Thymus (tissue), 11 donors: ENCODE data around the gene TTL. TPM values are rescaled to one million over a fixed set of nuclear protein-coding genes. Genes with fewer than 3 reads are reported as not detected.
"Not testable (repeated sequence)": the region's sequence is repeated elsewhere in the genome, so short reads cannot be mapped to it uniquely, and the experiment has no call there.

Experiments used
- DNase-seq, 9 donors: peaks; one replicate each; pipeline ENCODE4 v3.0.0-alpha.2; 2013; ENCODE audit warnings: low spot score in 9 of 9, low read depth in 6 of 9, missing footprints in 1 of 9
- H3K27ac ChIP-seq, 2 donors: one replicate each; pipeline ENCODE4 v1.5.1; 2013; ENCODE audit warnings: control low read depth in 1 of 2, low read depth in 1 of 2, low read length in 1 of 2, mild to moderate bottlenecking in 1 of 2, moderate library complexity in 1 of 2
- H3K27me3 ChIP-seq, 2 donors: one replicate each; pipeline ENCODE4 v1.5.1; 2013; ENCODE audit warnings: low read length in 1 of 2; ENCODE audit not compliant: control insufficient read depth in 2 of 2, insufficient read depth in 1 of 2
- H3K36me3 ChIP-seq, 2 donors: one replicate each; pipeline ENCODE4 v1.5.1; 2013; ENCODE audit warnings: low read length in 1 of 2, mild to moderate bottlenecking in 1 of 2, moderate library complexity in 1 of 2; ENCODE audit not compliant: control insufficient read depth in 2 of 2, insufficient read depth in 2 of 2
- H3K4me1 ChIP-seq, 2 donors: one replicate each; pipeline ENCODE4 v1.5.1; 2013; ENCODE audit warnings: low read length in 2 of 2; ENCODE audit not compliant: control insufficient read depth in 2 of 2, insufficient read depth in 2 of 2
- H3K4me3 ChIP-seq, 2 donors: one replicate each; pipeline ENCODE4 v1.5.1; 2013; ENCODE audit warnings: low read length in 2 of 2, control low read depth in 1 of 2, mild to moderate bottlenecking in 1 of 2
- H3K9me3 ChIP-seq, 2 donors: one replicate each; pipeline ENCODE4 v1.5.1; 2013; ENCODE audit warnings: low read length in 1 of 2, mild to moderate bottlenecking in 1 of 2; ENCODE audit not compliant: control insufficient read depth in 2 of 2, insufficient read depth in 1 of 2
- WGBS: extraction: QIAGEN DNeasy Blood & Tissue Kit; methylation state at CpG from one replicate; pipeline ENCODE4 v1.1.7; 2013; 5-methylcytosine and 5-hydroxymethylcytosine counted together
- polyA plus RNA-seq: library from polyadenylated mRNA; stranded (reverse); fragments of 200-250 nt; gene quantifications from one replicate; pipeline ENCODE4 v1.2.3, GENCODE V29; 2013
- total RNA-seq: library from RNA; stranded (reverse); fragments of 120-200 nt; gene quantifications from one replicate; pipeline ENCODE4 v1.2.4, GENCODE V29; 2013
- donor health status: healthy.

Gene TTL
- total and polyA plus RNA-seq, 2 donors = 13.5 to 18.7 TPM

DNA sequence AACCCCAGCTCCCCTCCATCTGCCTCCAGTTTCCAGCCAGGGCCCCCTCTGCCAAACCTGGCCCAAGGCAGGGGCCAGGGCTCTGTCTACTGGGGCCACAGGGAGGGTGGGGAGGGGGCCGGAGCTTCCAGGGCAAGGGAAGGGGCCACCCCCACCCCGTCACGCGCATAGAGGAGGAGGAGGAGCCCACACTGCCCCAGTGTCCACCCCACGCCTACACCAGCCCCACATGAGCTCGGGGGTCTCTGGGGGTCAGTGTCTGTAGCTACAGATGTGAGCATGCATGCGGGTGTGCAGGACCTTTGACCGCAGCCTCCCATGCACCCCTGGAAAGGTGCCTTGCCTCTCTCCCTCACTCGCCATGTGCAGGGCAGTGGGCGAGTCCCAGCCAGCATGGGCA lies 45.0 kb upstream of the TTL start:
- H3K4me3 ChIP-seq, H3K27me3 ChIP-seq, H3K9me3 ChIP-seq, H3K36me3 ChIP-seq, H3K4me1 ChIP-seq, DNase-seq, H3K27ac ChIP-seq: not testable (repeated sequence)
- 97% methylated on average over 10 of the region's 10 CpGs for WGBS

GRCh38 chr2:112437405-112437831 lies 44.5 kb upstream of the TTL start:
- H3K4me3 ChIP-seq, H3K27me3 ChIP-seq, H3K36me3 ChIP-seq, H3K9me3 ChIP-seq, H3K27ac ChIP-seq, H3K4me1 ChIP-seq, DNase-seq: not testable (repeated sequence)
- WGBS = 93% methylated on average over 16 of the region's 16 CpGs

DNA sequence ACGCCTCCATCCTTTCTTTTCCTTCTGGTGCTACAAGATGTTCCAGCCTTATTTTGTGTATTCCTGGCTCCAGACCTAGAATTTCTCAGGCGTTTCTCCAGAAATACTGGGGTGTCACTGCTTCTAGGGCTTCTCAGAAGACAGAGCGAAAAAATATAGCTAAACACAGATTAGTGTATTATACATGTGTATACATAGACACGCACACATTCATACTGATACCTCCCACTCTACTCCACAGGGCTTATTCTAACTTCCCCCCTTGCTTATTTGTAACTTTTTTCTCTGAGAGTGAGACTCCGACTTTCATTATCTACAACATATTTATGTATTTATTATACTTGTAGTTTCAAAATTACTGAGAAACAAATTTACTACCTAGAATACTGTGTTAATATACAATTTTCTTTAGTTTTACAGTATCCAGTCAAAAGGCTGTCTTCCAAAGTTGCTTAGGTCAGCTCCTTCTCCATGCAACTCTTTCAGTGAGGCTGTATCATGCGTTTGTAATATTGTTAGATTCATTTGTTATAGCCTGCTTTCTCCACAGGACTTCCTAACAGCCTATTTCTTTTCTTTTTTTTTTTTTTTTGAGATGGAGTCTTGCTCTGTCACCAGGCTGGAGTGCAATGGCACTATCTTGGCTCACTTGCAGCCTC lies 43.2 kb upstream of the TTL start:
- H3K4me1 ChIP-seq, DNase-seq: not testable (repeated sequence)

DNA sequence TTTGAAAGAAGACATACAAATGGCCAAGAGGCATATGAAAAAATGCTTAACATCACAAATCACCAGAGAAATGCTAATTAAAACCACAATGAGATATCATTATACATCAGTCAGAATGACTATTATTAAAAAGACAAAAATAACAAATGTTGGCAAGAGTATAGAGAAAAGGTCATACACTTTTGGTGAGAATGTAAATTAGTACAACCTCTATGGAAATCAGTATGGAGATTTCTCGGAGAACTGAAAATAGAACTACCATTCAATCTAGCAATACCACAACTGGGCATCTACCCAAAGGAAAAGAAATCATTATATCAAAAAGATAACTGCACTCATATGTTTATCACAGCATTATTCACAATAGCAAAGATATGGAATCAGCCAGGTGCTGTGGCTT lies 37.7 kb upstream of the TTL start:
- 100% methylated on average over 1 of the region's 1 CpG for WGBS
- H3K4me1 ChIP-seq, H3K9me3 ChIP-seq, H3K4me3 ChIP-seq, H3K36me3 ChIP-seq, H3K27me3 ChIP-seq, H3K27ac ChIP-seq, DNase-seq: not testable (repeated sequence)

More for the DNA sequence above, 43.2 kb upstream of the TTL start:
- H3K4me3 ChIP-seq, H3K9me3 ChIP-seq, H3K27ac ChIP-seq, H3K36me3 ChIP-seq, H3K27me3 ChIP-seq: not testable (repeated sequence)
- 90% methylated on average over 6 of the region's 6 CpGs for WGBS

- no peak overlapping the region for H3K4me3 ChIP-seq
- H3K27me3 ChIP-seq = no peaks in the 10 kb centered on the region
- H3K36me3 ChIP-seq = no peaks in the 10 kb centered on the region
- no peak overlapping the region for H3K27ac ChIP-seq
- 98% methylated on average over 4 of the region's 4 CpGs for WGBS
- H3K9me3 ChIP-seq = peaks cover 0 to 3% of the 10 kb centered on the region in 2 donors
- no peak for DNase-seq
- no peaks in the 10 kb centered on the region for H3K4me1 ChIP-seq
Observed at GRCh38 chr2:112449854-112450253, 32.1 kb upstream of the TTL start.

DNA sequence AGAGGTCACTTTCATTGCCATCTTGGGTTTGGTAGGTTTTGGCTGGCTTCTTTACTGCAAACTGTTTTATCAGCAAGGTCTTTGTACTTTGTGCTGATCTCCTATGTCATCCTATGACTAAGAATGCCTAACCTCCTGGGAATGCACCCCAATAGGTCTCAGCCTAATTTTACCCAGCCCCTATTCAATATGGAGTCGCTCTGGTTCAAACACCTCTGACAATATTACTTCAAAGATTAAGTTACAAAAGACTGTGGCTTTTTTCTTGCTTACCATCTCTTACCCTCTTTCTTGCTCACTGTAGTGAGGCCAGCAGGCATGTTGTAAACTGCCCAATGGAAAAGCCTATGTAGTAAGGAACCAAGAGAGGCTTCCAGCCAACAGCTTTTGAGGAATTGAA lies 30.6 kb upstream of the TTL start:
- no peaks in the 10 kb centered on the region for H3K4me1 ChIP-seq
- H3K27ac ChIP-seq = no peak overlapping the region
- no peaks in the 10 kb centered on the region for H3K27me3 ChIP-seq
- H3K9me3 ChIP-seq = peaks cover 0 to 3% of the 10 kb centered on the region in 2 donors
- H3K4me3 ChIP-seq = no peak overlapping the region
- DNase-seq = no peak
- WGBS = 98% methylated on average over 1 of the region's 1 CpG
- H3K36me3 ChIP-seq = no peaks in the 10 kb centered on the region

- H3K27ac ChIP-seq = no peak overlapping the region
- no peak for DNase-seq
- H3K4me1 ChIP-seq = no peaks in the 10 kb centered on the region
- H3K4me3 ChIP-seq = no peak overlapping the region
- no peaks in the 10 kb centered on the region for H3K27me3 ChIP-seq
- H3K36me3 ChIP-seq = no peaks in the 10 kb centered on the region
- H3K9me3 ChIP-seq = peaks cover 0 to 2% of the 10 kb centered on the region in 2 donors
Observed at GRCh38 chr2:112454586-112454985, 27.4 kb upstream of the TTL start.

- no peaks in the 10 kb centered on the region for H3K4me1 ChIP-seq
- no peak for DNase-seq
- no peaks in the 10 kb centered on the region for H3K36me3 ChIP-seq
- H3K9me3 ChIP-seq = no peaks in the 10 kb centered on the region
- 97% methylated on average over 1 of the region's 1 CpG for WGBS
- no peak overlapping the region for H3K27ac ChIP-seq
- H3K4me3 ChIP-seq = no peak overlapping the region
- H3K27me3 ChIP-seq = no peaks in the 10 kb centered on the region
Observed at GRCh38 chr2:112459372-112459771, 22.6 kb upstream of the TTL start.

DNA sequence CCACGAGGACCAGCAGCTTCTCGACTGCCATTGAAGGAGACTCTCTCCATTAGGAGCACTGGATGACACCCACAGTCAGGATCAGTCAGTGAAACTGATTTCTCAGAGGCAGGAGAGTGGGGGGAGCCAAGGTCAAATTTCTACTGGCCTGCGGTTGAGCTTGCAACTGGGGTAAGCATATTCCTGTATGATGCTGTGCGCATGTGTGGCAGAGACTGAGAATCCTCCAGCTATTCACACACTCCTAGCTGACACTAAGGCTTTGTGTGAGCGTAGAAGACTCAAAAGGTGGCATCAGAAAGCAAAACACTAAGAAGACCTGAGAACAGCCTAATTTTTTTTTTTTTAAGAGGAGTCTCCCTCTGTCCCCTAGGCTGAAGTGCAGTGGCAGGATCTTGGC lies 19.8 kb upstream of the TTL start:
- no peaks in the 10 kb centered on the region for H3K27me3 ChIP-seq
- DNase-seq = no peak
- WGBS = 84% methylated on average over 5 of the region's 5 CpGs
- H3K9me3 ChIP-seq = no peaks in the 10 kb centered on the region
- H3K27ac ChIP-seq = no peak overlapping the region
- no peaks in the 10 kb centered on the region for H3K4me1 ChIP-seq
- H3K36me3 ChIP-seq = no peaks in the 10 kb centered on the region
- no peak overlapping the region for H3K4me3 ChIP-seq

DNA sequence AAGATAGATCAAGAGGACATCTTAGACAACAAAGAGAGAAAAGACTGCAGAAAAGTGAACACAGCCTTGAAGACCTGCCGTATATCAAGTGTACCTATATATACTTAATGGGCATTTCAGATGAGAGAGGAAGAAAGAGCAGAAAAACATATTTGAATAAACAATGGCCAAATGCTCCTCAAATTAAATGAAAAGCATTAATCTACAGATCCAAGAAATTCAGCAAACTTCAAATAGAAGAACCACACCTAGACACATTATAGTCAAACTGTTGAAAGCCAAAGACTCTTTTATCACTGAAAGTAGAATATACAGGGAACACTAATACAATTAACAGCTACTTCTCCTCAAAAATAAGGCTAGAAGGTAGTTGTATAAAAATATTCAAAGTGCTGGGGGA lies 18.7 kb upstream of the TTL start:
- Histone ChIP-seq H3K27me3 (no peaks in the 10 kb centered on the region), H3K4me1 (no peaks in the 10 kb centered on the region), H3K4me3 (no peak overlapping the region), H3K36me3 (no peaks in the 10 kb centered on the region), H3K27ac (no peak overlapping the region), H3K9me3 (no peaks in the 10 kb centered on the region)
- no peak for DNase-seq
- WGBS = 96% methylated on average over 1 of the region's 1 CpG
